GM19193 (cell line): ENCODE results near the gene PCDHB14.

Experiments used
- POLR2A ChIP-seq: IDR thresholded peaks from 4 replicates; pipeline ENCODE4 v1.6.1; 2011; ENCODE audit not compliant: insufficient read depth, insufficient read length; ENCODE audit errors: extremely low read depth

The PCDHB14 gene

DNA sequence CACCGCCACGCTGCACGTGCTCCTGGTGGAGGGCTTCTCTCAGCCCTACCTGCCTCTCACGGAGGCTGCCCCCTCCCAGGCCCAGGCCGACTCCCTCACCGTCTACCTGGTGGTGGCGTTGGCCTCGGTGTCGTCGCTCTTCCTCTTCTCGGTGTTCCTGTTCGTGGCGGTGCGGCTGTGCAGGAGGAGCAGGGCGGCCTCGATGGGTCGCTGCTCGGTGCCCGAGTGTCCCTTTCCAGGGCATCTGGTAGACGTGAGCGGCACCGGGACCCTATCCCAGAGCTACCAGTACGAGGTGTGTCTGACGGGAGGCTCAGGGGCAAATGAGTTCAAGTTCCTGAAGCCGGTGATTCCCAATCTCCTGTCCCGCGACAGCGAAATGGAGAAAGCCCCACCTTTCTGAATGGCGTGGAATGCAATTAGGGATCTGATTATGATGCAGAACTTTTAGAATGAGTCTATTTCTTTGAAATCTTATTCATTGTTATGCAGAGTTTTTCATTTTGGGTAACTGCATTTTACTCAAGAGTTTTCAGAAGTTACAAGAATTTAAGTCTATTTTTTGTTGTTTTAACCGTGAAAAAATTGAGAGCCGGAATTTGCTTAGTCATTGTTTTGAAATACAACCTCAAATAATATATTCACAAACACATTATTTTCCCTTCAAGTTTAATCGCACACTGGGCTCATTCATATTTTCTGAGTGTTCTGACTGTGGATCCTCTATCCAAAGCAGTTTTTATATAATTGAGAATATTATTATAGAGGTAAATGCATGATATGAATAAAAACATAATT lies 13.6 kb downstream of the PCDHB14 start:
- TF ChIP-seq POLR2A: no peak

GRCh38 chr5:141241496-141241895 lies 18.4 kb downstream of the PCDHB14 start:
- TF ChIP-seq POLR2A: no peak

- no peak for TF ChIP-seq POLR2A
Measured at GRCh38 chr5:141245250-141245717, 22.1 kb downstream of the PCDHB14 start, which contains the start of gene PCDHB15. TSS of gene PCDHB15 (plus strand) at chr5:141245395. CDS start at chr5:141245579, 184 bp downstream.

GRCh38 chr5:141250576-141250975 lies 27.4 kb downstream of the PCDHB14 start:
- no peak for TF ChIP-seq POLR2A

DNA sequence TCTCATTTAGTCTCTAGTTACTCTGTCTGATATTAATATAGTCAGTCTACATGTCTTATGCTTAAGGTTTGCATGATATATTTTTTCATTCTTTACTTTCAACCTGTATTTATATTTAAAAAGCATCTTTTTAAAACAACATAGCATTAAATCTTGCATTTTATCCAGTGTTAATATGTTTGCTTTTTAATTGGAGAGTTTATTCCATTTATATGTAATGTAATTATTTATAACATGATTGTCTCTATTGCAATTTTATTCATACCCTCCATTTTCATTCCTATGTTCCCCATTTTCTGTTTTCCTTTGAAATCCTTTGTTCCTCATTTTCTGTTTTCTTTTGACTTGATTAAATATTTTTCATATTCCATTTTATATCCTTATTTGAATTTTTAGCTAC lies 35.3 kb downstream of the PCDHB14 start:
- no peak for TF ChIP-seq POLR2A

- TF ChIP-seq POLR2A: no peak
Measured at GRCh38 chr5:141258948-141259347, 35.8 kb downstream of the PCDHB14 start.

GRCh38 chr5:141260458-141261237 lies 37.5 kb downstream of the PCDHB14 start:
- no peak for TF ChIP-seq POLR2A

DNA sequence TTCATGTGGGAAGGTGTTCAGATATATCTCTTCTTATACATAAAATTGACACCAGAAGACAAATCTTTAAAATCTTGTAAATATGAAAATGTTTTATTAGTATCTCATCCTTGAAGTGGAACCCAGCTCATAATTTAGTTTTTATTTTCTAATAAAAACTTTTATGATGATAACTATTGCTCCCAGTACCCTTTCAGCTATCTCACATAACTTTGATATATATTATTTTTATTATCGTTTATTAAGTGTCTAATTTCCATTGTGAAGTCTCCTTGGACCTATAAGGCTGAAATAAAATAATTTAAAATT lies 38.0 kb downstream of the PCDHB14 start:
- no peak for TF ChIP-seq POLR2A

GRCh38 chr5:141269195-141269594 lies 46.1 kb downstream of the PCDHB14 start:
- no peak for TF ChIP-seq POLR2A

DNA sequence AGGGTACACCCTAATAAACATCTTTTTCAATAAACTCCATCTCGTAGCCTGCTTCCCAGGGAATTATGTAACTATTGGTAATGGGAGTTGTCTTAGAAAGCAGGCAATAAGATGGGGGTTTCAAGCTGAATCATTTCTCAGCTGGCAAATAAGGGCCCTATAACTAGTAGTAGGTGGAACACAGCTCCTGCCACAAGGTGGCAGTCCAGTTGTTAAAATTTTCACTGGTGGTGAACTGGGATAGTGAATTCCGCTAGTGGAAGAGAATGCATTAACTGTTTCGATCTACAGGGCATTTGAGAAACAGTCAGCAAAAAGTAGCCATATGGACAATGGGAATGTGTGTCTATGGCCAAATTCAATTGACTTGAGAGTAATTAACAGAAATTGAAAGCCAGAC lies 49.8 kb downstream of the PCDHB14 start:
- no peak for TF ChIP-seq POLR2A
